SK-MEL-5 (cell line): ENCODE results near the gene SEC23A. TPM values are rescaled to one million over a fixed set of nuclear protein-coding genes. Genes with fewer than 3 reads are reported as not detected.
A peak's percentile ranks its signal among the peaks of the same experiment; 100 is the strongest.
"Not testable (repeated sequence)": the region's sequence is repeated elsewhere in the genome, so short reads cannot be mapped to it uniquely, and the experiment has no call there.

Experiments
- DNase-seq: peaks from one replicate; pipeline ENCODE4 v3.0.0-alpha.2; 2016; ENCODE audit warnings: low read depth, low spot score
- in situ Hi-C: cut with HindIII; loops from 2 replicates; pipeline ENCODE4 v1.10.0; 2016; ENCODE audit warnings: low sequenced_read_pairs, high pct_unique_total_duplicates, low pct_unique_long_range_greater_than_20kb
- total RNA-seq: library from RNA; depleted of rRNA; stranded (reverse); fragments of >200 nt; shearing (Covaris generic); gene quantifications from 2 replicates; pipeline ENCODE4 v1.2.3, GENCODE V29; 2014

The SEC23A gene
- total RNA-seq, 1 experiment from 2014 or later, result 93.1 TPM

- in situ Hi-C loops, result no loop called here
- DNase-seq, result no peak
These were observed 59.6 kb downstream of the SEC23A start for GRCh38 chr14:39043352-39043943.

GRCh38 chr14:39040529-39040928 lies 62.5 kb downstream of the SEC23A start:
- in situ Hi-C loops, result no loop called here

GRCh38 chr14:39038542-39038941 lies 64.5 kb downstream of the SEC23A start:
- DNase-seq, result no peak
- in situ Hi-C loops, result no loop called here

More at GRCh38 chr14:39040529-39040928, 62.5 kb downstream of the SEC23A start:
- DNase-seq, result no peak

GRCh38 chr14:39036760-39037159 lies 66.3 kb downstream of the SEC23A start:
- in situ Hi-C loops, result no loop called here
- DNase-seq, result no peak

- no peak for DNase-seq
- in situ Hi-C loops, result no loop called here
These were observed 67.7 kb downstream of the SEC23A start for GRCh38 chr14:39035336-39035735.

- in situ Hi-C loops, result no loop called here
- peak; percentile 57 for DNase-seq
These were observed 68.3 kb downstream of the SEC23A start for GRCh38 chr14:39034481-39035296.

GRCh38 chr14:39033371-39033770 lies 69.7 kb downstream of the SEC23A start:
- in situ Hi-C loops, result no loop called here
- DNase-seq, result no peak

GRCh38 chr14:39030209-39030608 lies 72.8 kb downstream of the SEC23A start:
- no peak for DNase-seq
- in situ Hi-C loops, result no loop called here

- in situ Hi-C loops, result no loop called here
- no peak for DNase-seq
These were observed 73.2 kb downstream of the SEC23A start for GRCh38 chr14:39029789-39030188.

GRCh38 chr14:39028620-39029019 lies 74.4 kb downstream of the SEC23A start:
- no peak for DNase-seq
- in situ Hi-C loops, result no loop called here

- DNase-seq, result no peak
- in situ Hi-C loops, result no loop called here
These were observed 77.0 kb downstream of the SEC23A start for GRCh38 chr14:39025810-39026627.

GRCh38 chr14:39025250-39025809 lies 77.7 kb downstream of the SEC23A start:
- DNase-seq, result no peak
- in situ Hi-C loops, result no loop called here

GRCh38 chr14:39023939-39024871 lies 78.8 kb downstream of the SEC23A start:
- in situ Hi-C loops, result no loop called here
- no peak for DNase-seq

GRCh38 chr14:39017096-39018016 lies 85.7 kb downstream of the SEC23A start:
- in situ Hi-C loops, DNase-seq: not testable (repeated sequence)

- no peak for DNase-seq
- in situ Hi-C loops, result no loop called here
These were observed 86.3 kb downstream of the SEC23A start for GRCh38 chr14:39016733-39017095.

GRCh38 chr14:39015964-39016577 lies 87.0 kb downstream of the SEC23A start:
- in situ Hi-C loops, result no loop called here
- no peak for DNase-seq
